Ovary (tissue), 9 donors: ENCODE results near the gene POLR3B. TPM values are rescaled to one million over a fixed set of nuclear protein-coding genes. Genes with fewer than 3 reads are reported as not detected.

Experiments used
- DNase-seq, 5 donors: peaks; one replicate each; pipeline ENCODE4 v3.0.0-alpha.2; 2019 to 2020
- H3K27ac ChIP-seq, 2 donors: fragments of 200-600 bp; one replicate each; pipeline versions ENCODE4 v1.5.1 to v1.8.0; 2019 to 2022
- H3K27me3 ChIP-seq: fragments of 200-600 bp; one replicate; pipeline ENCODE4 v1.8.0; 2022
- H3K36me3 ChIP-seq: fragments of 200-600 bp; sonication (generic); one replicate; pipeline ENCODE4 v1.5.1; 2019
- H3K4me1 ChIP-seq: one replicate; pipeline ENCODE4 v1.8.1; 2013; ENCODE audit warnings: mild to moderate bottlenecking, moderate library complexity; ENCODE audit not compliant: insufficient read depth
- H3K4me3 ChIP-seq: fragments of 200-600 bp; sonication (generic); one replicate; pipeline ENCODE4 v1.5.1; 2017
- H3K9me3 ChIP-seq, 2 donors: fragments of 200-600 bp in 1 of 2; sonication (generic) in 1 of 2; one replicate each; pipeline versions ENCODE4 v1.5.1 to v1.8.1; 2013 to 2019; ENCODE audit warnings: mild to moderate bottlenecking in 1 of 2, moderate library complexity in 1 of 2
- CTCF ChIP-seq, 3 donors: fragments of 450-650 bp in 2 of 3; fragments of 200-600 bp in 1 of 3; IDR thresholded peaks; one replicate each; pipeline versions ENCODE4 v1.5.1 to v1.8.0; 2016 to 2022; ENCODE audit warnings: antibody characterized with exemption in 3 of 3, mild to moderate bottlenecking in 1 of 3
- EP300 ChIP-seq: sonication (generic); formaldehyde crosslinking; IDR thresholded peaks from one replicate; pipeline ENCODE4 v1.6.1; 2017; ENCODE audit warnings: antibody characterized with exemption
- POLR2A ChIP-seq: fragments of 450-650 bp; IDR thresholded peaks from one replicate; pipeline ENCODE4 v1.6.1; 2017; ENCODE audit warnings: antibody characterized with exemption, mild to moderate bottlenecking, moderate library complexity
- WGBS, 3 donors: extraction: QIAGEN DNeasy Blood & Tissue Kit in 1 of 3; methylation state at CpG; one replicate each; pipeline versions ENCODE4 v1.1.5 to v1.1.7; 2013 to 2017; 5-methylcytosine and 5-hydroxymethylcytosine counted together
- intact Hi-C, 4 donors: fragments of 100-400 bp; cut with DNase I; formaldehyde crosslinking; loops; one replicate each; pipeline versions ENCODE4 v1.11.0 to v1.15.1; 2022 to 2023
- polyA plus RNA-seq, 2 donors: library from polyadenylated mRNA; stranded (reverse); fragments of 200-250 nt in 1 of 2; fragments of 350-450 nt in 1 of 2; fragmentation: Illumina TruSeq in 1 of 2; extraction: RNeasy Lipid Tissue Mini Kit (QIAGEN cat#74804) in 1 of 2; gene quantifications; one replicate each; pipeline ENCODE4 v1.2.3, GENCODE V29; 2013 to 2014
- total RNA-seq, 7 donors: library from RNA; depleted of rRNA in 2 of 7; stranded (reverse); fragments of >200 nt in 2 of 7; fragmentation: NEBNext Ultra II Directional in 3 of 7; extraction: Animal tissue kit (Norgen Biotek cat#: 25700) in 3 of 7; gene quantifications; one replicate each; pipeline versions ENCODE4 v1.1.0 to v1.2.4, GENCODE V29; 2016 to 2023
- donor health status: DM: no; HTN: no; CAD: no; lungs with moderate emphysema.
- donor health status: DM: no; HTN: no; CAD: no.
- donor health status: Bipolar disorder and iron deficiency.
- donor health status: DM: yes; HTN: yes; CAD: no.
- donor health status: DM: no; HTN: no; CAD: no.
- donor health status: DM: yes; HTN: yes; CAD: no.

POLR3B gene
- total and polyA plus RNA-seq, 9 donors = 3.1 to 15.7 (median 9.7) TPM

GRCh38 chr12:106445959-106446358 is 88.4 kb downstream of the POLR3B start:
- Histone ChIP-seq H3K27me3 (no peaks in the 10 kb centered on the region), H3K4me3 (no peak overlapping the region), H3K36me3 (no peaks in the 10 kb centered on the region), H3K9me3 (no peaks in the 10 kb centered on the region), H3K27ac (no peak overlapping the region), H3K4me1 (no peaks in the 10 kb centered on the region)
- no peak for TF ChIP-seq POLR2A
- TF ChIP-seq CTCF (IDR thresholded peaks at IDR 0.05) = no peak
- no peak for TF ChIP-seq EP300
- 95 to 97% (median 95%) methylated on average over 5 of the region's 5 CpGs for WGBS, 3 donors
- intact Hi-C loops = no loop called here
- DNase-seq = no peak

GRCh38 chr12:106446419-106447092 is 89.0 kb downstream of the POLR3B start:
- no peaks in the 10 kb centered on the region for H3K4me1 ChIP-seq
- intact Hi-C loops = no loop called here
- DNase-seq = no peak
- H3K36me3 ChIP-seq = no peaks in the 10 kb centered on the region
- no peak overlapping the region for H3K4me3 ChIP-seq
- H3K27me3 ChIP-seq = no peaks in the 10 kb centered on the region
- no peaks in the 10 kb centered on the region for H3K9me3 ChIP-seq
- no peak for TF ChIP-seq POLR2A
- no peak for TF ChIP-seq CTCF (IDR thresholded peaks at IDR 0.05)
- no peak for TF ChIP-seq EP300
- WGBS, 3 donors = 60 to 72% (median 61%) methylated on average over 7 of the region's 7 CpGs
- no peak overlapping the region for H3K27ac ChIP-seq

GRCh38 chr12:106452309-106452708 is 94.8 kb downstream of the POLR3B start:
- Histone ChIP-seq H3K27me3 (no peaks in the 10 kb centered on the region), H3K27ac (no peak overlapping the region), H3K4me1 (no peaks in the 10 kb centered on the region), H3K4me3 (no peak overlapping the region), H3K36me3 (no peaks in the 10 kb centered on the region), H3K9me3 (no peaks in the 10 kb centered on the region)
- 97 to 100% (median 97%) methylated on average over 1 of the region's 1 CpG for WGBS, 3 donors
- DNase-seq = no peak
- TF ChIP-seq EP300 = no peak
- no peak for TF ChIP-seq POLR2A
- TF ChIP-seq CTCF (IDR thresholded peaks at IDR 0.05) = no peak
- intact Hi-C loops = no loop called here

GRCh38 chr12:106455111-106455510 is 97.6 kb downstream of the POLR3B start:
- TF ChIP-seq EP300 = no peak
- H3K4me3 ChIP-seq = no peak overlapping the region
- H3K36me3 ChIP-seq = no peaks in the 10 kb centered on the region
- no peaks in the 10 kb centered on the region for H3K9me3 ChIP-seq
- no peak overlapping the region for H3K27ac ChIP-seq
- no peaks in the 10 kb centered on the region for H3K4me1 ChIP-seq
- WGBS, 3 donors = 94 to 96% (median 94%) methylated on average over 6 of the region's 6 CpGs
- no peaks in the 10 kb centered on the region for H3K27me3 ChIP-seq
- intact Hi-C loops = no loop called here
- DNase-seq = no peak

- TF ChIP-seq EP300 (no peak), POLR2A (no peak)
- no peaks in the 10 kb centered on the region for H3K4me1 ChIP-seq
- no peak overlapping the region for H3K27ac ChIP-seq
- 96 to 97% (median 96%) methylated on average over 6 of the region's 6 CpGs for WGBS, 3 donors
- intact Hi-C loops = no loop called here
- no peak overlapping the region for H3K4me3 ChIP-seq
- DNase-seq = no peak
- no peaks in the 10 kb centered on the region for H3K9me3 ChIP-seq
- no peaks in the 10 kb centered on the region for H3K36me3 ChIP-seq
- no peaks in the 10 kb centered on the region for H3K27me3 ChIP-seq
These were observed 101.6 kb downstream of the POLR3B start for GRCh38 chr12:106459124-106459523.
